Mononuclear cell (primary cell): ENCODE results near the gene TRUB1. TPM values are rescaled to one million over a fixed set of nuclear protein-coding genes. Genes with fewer than 3 reads are reported as not detected.
"Not testable (repeated sequence)": the region's sequence is repeated elsewhere in the genome, so short reads cannot be mapped to it uniquely, and the experiment has no call there.

Source experiments
- H3K27me3 ChIP-seq: 2 replicates; pipeline ENCODE4 v1.6.0; 2011; ENCODE audit warnings: low read length, control low read depth; ENCODE audit not compliant: insufficient read depth
- H3K4me1 ChIP-seq: 2 replicates; pipeline ENCODE4 v1.5.1; 2011; ENCODE audit warnings: mild to moderate bottlenecking, low read length, control low read depth; ENCODE audit not compliant: insufficient read depth
- H3K4me3 ChIP-seq: 2 replicates; pipeline ENCODE4 v1.5.1; 2011; ENCODE audit warnings: mild to moderate bottlenecking, low read length, moderate library complexity
- H3K9me3 ChIP-seq: 2 replicates; pipeline ENCODE4 v1.5.1; 2011; ENCODE audit warnings: low read depth, mild to moderate bottlenecking, control low read depth, low read length
- total RNA-seq: library from RNA; depleted of rRNA; stranded (reverse); fragments of >200 nt; gene quantifications from one replicate; pipeline ENCODE4 v1.2.3, GENCODE V29; 2012

The TRUB1 gene
- total RNA-seq, result 15.7 TPM

DNA sequence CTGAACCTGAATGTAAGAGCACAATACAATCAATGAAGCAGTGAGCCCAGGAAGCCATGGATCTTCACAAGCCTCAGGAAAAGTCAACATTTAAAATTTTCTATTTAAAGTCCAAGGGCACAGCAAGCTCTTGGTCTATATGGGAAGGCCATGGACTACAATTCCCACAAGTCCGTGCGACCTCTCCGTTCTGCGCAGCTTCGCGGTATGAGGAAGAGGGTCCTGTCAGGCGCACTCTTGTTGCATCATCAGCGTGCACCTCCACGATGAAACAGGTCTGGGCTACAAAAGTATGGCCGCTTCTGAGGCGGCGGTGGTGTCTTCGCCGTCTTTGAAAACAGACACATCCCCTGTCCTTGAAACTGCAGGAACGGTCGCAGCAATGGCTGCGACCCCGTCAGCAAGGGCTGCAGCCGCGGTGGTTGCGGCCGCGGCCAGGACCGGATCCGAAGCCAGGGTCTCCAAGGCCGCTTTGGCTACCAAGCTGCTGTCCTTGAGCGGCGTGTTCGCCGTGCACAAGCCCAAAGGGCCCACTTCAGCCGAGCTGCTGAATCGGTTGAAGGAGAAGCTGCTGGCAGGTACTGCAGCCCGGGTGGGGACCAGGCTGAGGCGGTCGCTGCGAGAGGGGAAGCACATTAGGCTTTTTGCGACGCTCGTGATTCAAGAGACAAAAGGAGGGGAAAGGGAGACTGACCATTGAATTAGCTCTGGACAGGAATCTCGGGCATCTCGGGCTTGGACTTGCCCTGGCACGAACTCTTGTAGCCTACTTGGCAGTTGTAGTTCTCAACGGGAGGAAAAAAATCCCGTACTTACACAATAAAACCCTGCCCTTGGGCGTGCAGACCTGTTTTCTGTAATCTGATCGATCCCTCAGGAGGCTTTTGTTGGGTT lies at the start of gene TRUB1:
TRUB1 (plus strand) TSS at position 234 of the 894 bp plus-strand sequence; CDS start at position 293, 59 bp downstream.
- H3K9me3 ChIP-seq, result no peaks in the 10 kb centered on the region
- H3K27me3 ChIP-seq, result no peaks in the 10 kb centered on the region
- peak within 1 kb of the TSS; percentile 80 for H3K4me3 ChIP-seq
- peaks cover 12% of the 10 kb centered on the region for H3K4me1 ChIP-seq

DNA sequence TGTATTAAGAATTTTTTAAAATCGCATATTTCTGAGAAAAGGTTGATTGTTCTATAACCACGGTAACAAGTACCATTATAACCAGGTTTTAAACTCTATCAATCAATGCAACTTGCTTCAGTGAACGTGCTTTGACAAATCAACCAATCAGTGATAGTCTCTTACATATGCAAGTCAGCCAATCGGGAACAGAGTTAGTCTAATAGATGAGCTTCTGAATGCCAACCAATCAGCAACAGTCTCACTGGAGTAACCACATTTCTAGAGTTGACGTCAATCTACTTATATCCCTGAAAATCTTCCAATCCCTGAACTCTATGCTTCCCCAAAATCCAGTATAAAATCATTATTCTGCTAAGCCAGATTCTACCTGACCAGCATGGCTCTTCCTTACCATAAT lies 44.7 kb upstream of the TRUB1 start:
- H3K27me3 ChIP-seq, result no peaks in the 10 kb centered on the region
- H3K9me3 ChIP-seq, result no peaks in the 10 kb centered on the region
- H3K4me1 ChIP-seq, result no peaks in the 10 kb centered on the region
- H3K4me3 ChIP-seq, result no peak overlapping the region

DNA sequence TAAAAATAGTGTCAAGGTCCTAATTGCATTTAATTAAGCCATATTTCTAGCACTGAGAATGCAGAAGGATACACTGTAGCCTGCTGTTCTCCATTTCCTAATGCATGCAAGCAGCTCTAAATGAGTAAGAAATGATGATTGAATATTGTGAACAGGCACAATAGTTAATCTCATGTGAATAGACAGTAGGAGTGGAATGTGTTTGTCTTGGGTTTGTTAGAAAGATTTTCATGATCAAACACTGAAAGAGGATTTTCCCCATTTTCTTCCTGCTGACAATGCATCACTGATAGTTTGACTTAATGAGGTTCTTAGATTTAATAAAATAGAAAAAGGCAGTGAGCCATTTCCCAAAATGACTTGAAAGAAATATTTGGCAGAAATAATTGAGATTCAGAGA lies 43.1 kb upstream of the TRUB1 start:
- no peak overlapping the region for H3K4me3 ChIP-seq
- no peaks in the 10 kb centered on the region for H3K4me1 ChIP-seq
- H3K9me3 ChIP-seq, result no peaks in the 10 kb centered on the region
- H3K27me3 ChIP-seq, result no peaks in the 10 kb centered on the region

DNA sequence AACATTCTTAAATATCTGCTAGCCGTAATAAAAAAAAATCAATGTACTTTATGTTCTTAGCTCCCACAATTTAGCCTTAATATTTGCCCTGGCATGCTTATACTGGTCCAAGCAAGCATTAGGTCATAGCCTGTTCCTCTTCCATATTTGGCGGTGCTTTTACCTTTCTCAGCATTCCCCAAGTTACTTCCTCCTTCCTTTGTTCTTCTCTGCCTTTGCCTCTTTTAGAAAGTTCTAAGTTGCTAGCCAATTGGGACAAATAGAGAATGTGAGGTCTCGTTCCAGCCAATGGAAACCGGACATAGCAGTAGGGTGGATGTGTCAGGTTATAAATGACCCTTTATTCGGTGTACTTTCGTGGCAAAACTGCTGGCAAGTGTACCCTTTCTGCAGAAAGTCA lies 41.0 kb upstream of the TRUB1 start:
- H3K4me1 ChIP-seq, H3K27me3 ChIP-seq, H3K9me3 ChIP-seq, H3K4me3 ChIP-seq: not testable (repeated sequence)

- Histone ChIP-seq H3K4me3 (no peak overlapping the region), H3K9me3 (no peaks in the 10 kb centered on the region), H3K27me3 (no peaks in the 10 kb centered on the region), H3K4me1 (no peaks in the 10 kb centered on the region)
These were observed 40.4 kb upstream of the TRUB1 start for GRCh38 chr10:114897593-114897992.

DNA sequence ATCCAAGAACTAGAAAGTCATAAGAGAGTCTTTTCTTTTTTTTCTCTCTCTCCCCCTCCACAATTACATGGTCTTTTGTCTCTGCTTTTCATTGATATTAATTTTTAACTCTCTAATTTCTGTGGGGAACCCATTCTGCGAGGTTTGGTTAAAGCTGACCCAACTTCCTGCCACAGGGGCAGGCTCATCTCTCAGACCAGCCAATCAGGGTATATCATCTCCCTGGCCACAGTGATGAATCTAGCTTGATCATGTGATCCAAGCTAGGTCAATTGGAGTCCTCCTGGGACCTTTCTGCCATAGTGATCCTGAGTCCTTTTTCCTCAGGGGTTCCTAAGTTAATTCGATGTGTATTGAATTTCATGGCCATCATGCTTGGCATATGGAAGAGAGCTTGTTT lies 38.0 kb upstream of the TRUB1 start:
- H3K4me1 ChIP-seq, result no peaks in the 10 kb centered on the region
- H3K4me3 ChIP-seq, result no peak overlapping the region
- H3K9me3 ChIP-seq, result no peaks in the 10 kb centered on the region
- no peaks in the 10 kb centered on the region for H3K27me3 ChIP-seq

- H3K9me3 ChIP-seq, result no peaks in the 10 kb centered on the region
- no peaks in the 10 kb centered on the region for H3K4me1 ChIP-seq
- no peaks in the 10 kb centered on the region for H3K27me3 ChIP-seq
- no peak overlapping the region for H3K4me3 ChIP-seq
These were observed 37.3 kb upstream of the TRUB1 start for GRCh38 chr10:114900658-114901057.

DNA sequence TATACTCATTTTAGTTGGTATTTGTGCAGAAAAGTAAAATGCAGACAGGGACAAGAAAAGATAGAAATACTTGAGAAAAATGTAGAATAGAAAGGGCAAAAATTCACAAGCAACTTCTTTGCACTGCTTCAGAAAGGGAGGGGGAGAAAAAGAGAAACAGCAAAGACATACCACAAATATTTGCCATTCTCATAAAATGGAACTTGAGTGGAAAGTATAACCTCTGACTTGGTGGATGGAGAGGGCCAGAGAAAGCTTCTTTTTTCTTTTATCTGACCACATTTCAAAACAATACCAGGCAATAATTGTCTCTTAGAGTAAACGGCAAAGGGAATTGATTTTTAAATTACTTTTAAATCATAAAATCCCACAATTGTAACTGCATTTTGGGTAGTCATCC lies 35.8 kb upstream of the TRUB1 start:
- no peaks in the 10 kb centered on the region for H3K27me3 ChIP-seq

GRCh38 chr10:114905450-114905849 lies 32.5 kb upstream of the TRUB1 start:
- Histone ChIP-seq H3K4me1 (no peaks in the 10 kb centered on the region), H3K27me3 (no peaks in the 10 kb centered on the region), H3K4me3 (no peak overlapping the region), H3K9me3 (no peaks in the 10 kb centered on the region)

More for the DNA sequence above, 35.8 kb upstream of the TRUB1 start:
- H3K9me3 ChIP-seq, result no peaks in the 10 kb centered on the region
- no peak overlapping the region for H3K4me3 ChIP-seq
- no peaks in the 10 kb centered on the region for H3K4me1 ChIP-seq

DNA sequence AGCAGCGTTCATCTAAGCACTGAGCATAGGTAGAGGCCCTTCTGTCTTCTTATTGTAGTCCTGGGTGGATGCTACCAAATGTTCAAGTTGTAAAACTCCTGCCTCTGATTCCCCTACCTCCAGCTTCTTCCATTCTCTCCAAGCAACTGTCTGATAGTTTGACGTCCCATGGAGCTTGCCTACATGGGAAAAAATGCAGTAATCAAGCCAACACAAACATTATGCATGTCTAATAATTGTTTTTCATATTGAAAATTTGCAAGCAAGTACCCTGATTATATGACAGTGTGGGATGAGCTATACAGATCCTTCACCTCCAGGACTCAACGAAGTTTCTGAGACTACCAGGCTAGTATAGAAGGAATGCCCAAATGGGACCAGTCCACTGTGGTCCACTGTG lies 31.0 kb upstream of the TRUB1 start:
- no peaks in the 10 kb centered on the region for H3K27me3 ChIP-seq
- H3K4me1 ChIP-seq, result no peaks in the 10 kb centered on the region
- no peak overlapping the region for H3K4me3 ChIP-seq
- H3K9me3 ChIP-seq, result no peaks in the 10 kb centered on the region

- H3K4me3 ChIP-seq, result no peak overlapping the region
- H3K27me3 ChIP-seq, result no peaks in the 10 kb centered on the region
- no peaks in the 10 kb centered on the region for H3K4me1 ChIP-seq
- no peaks in the 10 kb centered on the region for H3K9me3 ChIP-seq
These were observed 29.1 kb upstream of the TRUB1 start for GRCh38 chr10:114908896-114909295.

DNA sequence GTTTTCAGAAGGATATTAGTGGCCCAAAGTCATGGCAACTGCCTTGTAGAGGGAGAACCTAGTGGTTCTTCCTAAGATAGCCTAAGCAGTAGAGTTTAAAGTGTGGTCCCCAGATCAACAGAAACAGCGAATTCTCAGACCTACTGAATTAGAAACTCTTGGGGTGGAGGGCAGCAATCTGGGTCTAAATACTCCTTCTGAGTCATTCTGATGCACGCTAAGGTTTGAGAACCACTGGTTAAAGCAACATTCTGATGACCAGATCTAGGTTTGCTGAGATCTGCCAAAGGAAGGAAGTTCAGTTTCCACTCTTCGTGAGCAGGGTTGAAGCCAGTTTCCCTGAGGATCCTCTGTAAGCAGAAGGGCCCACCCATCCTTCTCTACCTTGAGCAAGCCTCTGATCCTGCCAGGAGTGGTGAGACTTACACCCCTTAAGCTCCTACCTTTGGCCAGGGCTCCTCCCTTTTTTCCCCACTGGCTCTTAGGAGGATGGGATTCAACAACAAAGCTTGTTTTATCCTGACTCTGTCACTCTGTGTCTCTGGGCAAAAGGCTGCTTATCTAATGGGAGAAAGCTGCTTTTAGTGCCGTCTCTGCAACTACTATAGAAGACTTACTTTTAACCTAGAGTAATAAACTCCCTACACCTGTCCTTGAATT lies 26.8 kb upstream of the TRUB1 start:
- H3K9me3 ChIP-seq, result no peaks in the 10 kb centered on the region

GRCh38 chr10:114911801-114912469 lies 26.1 kb upstream of the TRUB1 start:
- H3K4me3 ChIP-seq, result no peak overlapping the region
- no peaks in the 10 kb centered on the region for H3K4me1 ChIP-seq
- H3K9me3 ChIP-seq, result no peaks in the 10 kb centered on the region
- no peaks in the 10 kb centered on the region for H3K27me3 ChIP-seq

More for the DNA sequence above, 26.8 kb upstream of the TRUB1 start:
- Histone ChIP-seq H3K4me1 (no peaks in the 10 kb centered on the region), H3K4me3 (no peak overlapping the region), H3K27me3 (no peaks in the 10 kb centered on the region)

GRCh38 chr10:114912470-114912859 lies 25.5 kb upstream of the TRUB1 start:
- no peaks in the 10 kb centered on the region for H3K4me1 ChIP-seq
- no peak overlapping the region for H3K4me3 ChIP-seq
- H3K27me3 ChIP-seq, result no peaks in the 10 kb centered on the region
- H3K9me3 ChIP-seq, result no peaks in the 10 kb centered on the region

DNA sequence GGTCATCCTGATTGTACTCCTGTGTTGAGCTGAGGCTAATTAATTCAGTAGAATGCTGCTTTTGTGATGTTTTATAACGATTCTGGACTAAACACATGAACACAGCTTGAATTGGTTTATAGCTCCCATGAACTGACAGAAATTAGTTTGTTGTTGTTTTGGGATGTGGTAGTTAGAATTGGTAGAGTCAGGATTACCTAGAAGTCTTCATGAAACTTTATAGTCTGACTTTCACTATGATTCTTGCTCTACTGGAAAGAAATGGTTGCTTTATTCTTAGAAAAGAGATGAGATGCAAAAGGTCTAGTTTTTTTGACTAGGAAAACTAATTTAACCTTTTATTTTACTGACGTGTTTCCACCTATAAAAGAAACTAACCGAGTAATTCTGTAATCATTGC lies 23.4 kb upstream of the TRUB1 start:
- H3K9me3 ChIP-seq, result no peaks in the 10 kb centered on the region
- H3K27me3 ChIP-seq, result no peaks in the 10 kb centered on the region
- H3K4me1 ChIP-seq, result no peaks in the 10 kb centered on the region
- H3K4me3 ChIP-seq, result no peak overlapping the region
